HL-60 (cell line): ENCODE data around the gene RALGAPB.

Experiments
- DNase-seq, 2 experiments: peaks; one replicate each; pipeline ENCODE4 v3.0.0-alpha.2; 2010 to 2020; ENCODE audit warnings: low read depth in 1 of 2, low spot score in 1 of 2
- H3K27ac ChIP-seq: fragments of 250-450 bp; sonication (Bioruptor Pico); replicated peaks from 2 replicates; pipeline ENCODE4 v1.5.1; 2020; ENCODE audit warnings: mild to moderate bottlenecking, moderate library complexity
- H3K27me3 ChIP-seq: fragments of 250-450 bp; sonication (Bioruptor Pico); 2 replicates; pipeline ENCODE4 v1.5.1; 2021; ENCODE audit warnings: mild to moderate bottlenecking, moderate library complexity; ENCODE audit not compliant: insufficient read depth, poor library complexity, severe bottlenecking
- H3K4me3 ChIP-seq: replicated peaks from 2 replicates; pipeline ENCODE4 v1.5.1; 2011; ENCODE audit warnings: mild to moderate bottlenecking, control low read depth, low read length; ENCODE audit not compliant: insufficient read depth
- CTCF ChIP-seq: IDR thresholded peaks from one replicate; pipeline ENCODE4 v1.5.1; 2011; ENCODE audit warnings: low read length, control low read depth, inconsistent platforms; ENCODE audit not compliant: insufficient read depth
- GABPA ChIP-seq: IDR thresholded peaks from 2 replicates; pipeline ENCODE4 v1.6.1; 2012; ENCODE audit warnings: low read depth
- POLR2AphosphoS5 ChIP-seq: IDR thresholded peaks from 2 replicates; pipeline ENCODE4 v1.6.1; 2012; ENCODE audit warnings: low read depth
- REST ChIP-seq: IDR thresholded peaks from 2 replicates; pipeline ENCODE4 v1.6.1; 2012; ENCODE audit warnings: low read depth; ENCODE audit not compliant: insufficient replicate concordance
- SPI1 ChIP-seq: IDR thresholded peaks from 2 replicates; pipeline ENCODE4 v1.6.1; 2012; ENCODE audit warnings: low read depth, mild to moderate bottlenecking, borderline replicate concordance

The RALGAPB gene

DNA sequence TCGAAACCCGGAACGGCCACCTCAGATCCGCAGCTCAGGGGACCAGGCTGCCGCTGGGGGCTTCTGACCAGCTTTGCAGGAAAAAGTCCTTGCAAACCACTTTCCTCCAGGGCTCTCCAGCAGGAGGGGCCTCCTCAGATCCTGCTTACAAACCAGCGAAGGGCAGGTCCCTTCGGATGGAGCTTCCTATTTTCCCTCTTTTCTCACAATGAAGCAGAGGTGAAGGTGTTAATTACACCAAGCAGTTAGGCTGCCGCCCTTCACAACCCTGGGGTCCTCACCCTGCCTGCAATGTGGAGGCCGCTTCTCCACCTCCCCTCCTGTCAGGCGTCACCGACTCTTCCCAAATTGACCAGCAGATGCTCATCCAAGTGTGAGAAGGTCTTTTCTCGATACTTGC lies 134.7 kb downstream of the RALGAPB start:
- Histone ChIP-seq H3K27me3 (peaks cover 11% of the 10 kb centered on the region), H3K4me3 (no peak overlapping the region), H3K27ac (no peak overlapping the region)
- no peak for TF ChIP-seq REST
- no peak for TF ChIP-seq POLR2AphosphoS5
- no peak for TF ChIP-seq SPI1
- no peak for TF ChIP-seq GABPA
- no peak for DNase-seq

GRCh38 chr20:38608188-38608587 lies 135.5 kb downstream of the RALGAPB start:
- no peak for DNase-seq
- Histone ChIP-seq H3K27ac (no peak overlapping the region), H3K4me3 (no peak overlapping the region), H3K27me3 (peaks cover 3% of the 10 kb centered on the region)
- TF ChIP-seq REST (no peak), SPI1 (no peak), CTCF (no peak), GABPA (no peak)

- Histone ChIP-seq H3K4me3 (no peak overlapping the region), H3K27me3 (no peaks in the 10 kb centered on the region), H3K27ac (no peak overlapping the region)
- TF ChIP-seq SPI1 (no peak), GABPA (no peak), CTCF (no peak), POLR2AphosphoS5 (no peak), REST (no peak)
- no peak for DNase-seq
Measured at GRCh38 chr20:38609815-38610214, 137.2 kb downstream of the RALGAPB start.

- DNase-seq: no peak
- H3K4me3 ChIP-seq: no peak overlapping the region
- H3K27ac ChIP-seq: no peak overlapping the region
- TF ChIP-seq REST: no peak
- no peak for TF ChIP-seq POLR2AphosphoS5
- TF ChIP-seq CTCF: no peak
- TF ChIP-seq SPI1: no peak
- H3K27me3 ChIP-seq: no peaks in the 10 kb centered on the region
Measured at GRCh38 chr20:38610521-38610920, 137.9 kb downstream of the RALGAPB start.
